ENCODE measurements around the gene RNF121.
"Not testable (repeated sequence)": the region's sequence is repeated elsewhere in the genome, so short reads cannot be mapped to it uniquely, and the experiment has no call there.

The RNF121 gene

GRCh38 chr11:71928737-71929443 lies at the start of gene RNF121:
Gene RNF121, plus strand, starts transcription at chr11:71929046. Its CDS starts 16 bp downstream, at chr11:71929062.
- no peak for DNase-seq

- not testable (repeated sequence) for DNase-seq
These were observed 43.0 kb upstream of the RNF121 start for GRCh38 chr11:71885806-71886205.

DNA sequence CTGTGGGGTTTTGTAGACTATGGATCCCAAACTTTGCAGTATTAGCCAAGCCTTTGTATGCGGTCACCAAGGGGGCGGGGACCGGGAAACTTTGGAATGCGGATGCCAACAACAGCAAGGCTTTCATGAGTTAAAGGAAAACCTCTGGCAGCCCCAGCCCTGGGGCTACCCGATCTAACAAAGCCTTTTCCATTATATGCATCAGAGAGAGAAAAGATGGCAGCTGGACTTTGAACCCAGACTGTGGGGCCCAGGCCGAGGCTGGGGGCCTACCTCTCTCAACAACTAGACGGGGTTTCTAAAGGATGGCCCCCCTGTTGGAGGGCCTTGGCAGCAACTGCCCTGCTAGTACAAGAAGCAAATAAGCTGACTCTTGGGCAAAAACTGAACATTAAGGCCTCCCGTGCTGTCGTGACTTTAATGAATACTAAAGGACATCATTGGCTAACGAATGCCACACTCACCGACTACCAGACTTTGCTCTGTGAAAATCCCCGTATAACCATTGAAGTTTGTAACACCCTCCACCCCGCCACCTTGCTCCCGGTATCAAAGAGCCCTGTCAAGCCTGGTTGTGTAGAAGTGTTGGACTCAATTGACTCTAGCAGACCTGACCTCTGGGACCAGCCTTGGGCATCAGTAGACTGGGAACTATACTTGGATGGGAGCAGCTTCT lies 40.4 kb upstream of the RNF121 start:
- not testable (repeated sequence) for DNase-seq

GRCh38 chr11:71889181-71889872 lies 39.5 kb upstream of the RNF121 start:
- not testable (repeated sequence) for DNase-seq

GRCh38 chr11:71895961-71896360 lies 32.9 kb upstream of the RNF121 start:
- no peak for DNase-seq

DNA sequence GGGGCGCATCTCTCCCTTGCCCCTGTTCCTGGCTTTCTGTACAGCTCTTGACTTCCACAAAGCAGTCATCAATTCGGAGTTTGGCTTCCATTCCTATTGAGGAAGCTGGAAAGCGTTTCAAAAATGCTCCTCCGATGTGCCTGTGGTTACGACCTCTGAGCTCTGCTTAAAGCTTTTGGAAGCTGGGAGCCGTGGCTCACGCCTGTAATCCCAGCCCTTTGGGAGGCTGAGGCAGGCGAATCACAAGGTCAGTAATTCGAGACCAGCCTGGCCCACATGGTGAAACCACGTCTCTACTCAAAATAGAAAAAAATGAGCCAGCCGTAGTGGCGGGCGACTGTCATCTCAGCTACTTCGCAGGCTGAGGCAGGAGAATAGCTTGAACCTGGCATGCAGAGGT lies 27.7 kb upstream of the RNF121 start:
- not testable (repeated sequence) for DNase-seq

GRCh38 chr11:71908218-71908617 lies 20.6 kb upstream of the RNF121 start:
- no peak for DNase-seq

- not testable (repeated sequence) for DNase-seq
These were observed 18.1 kb upstream of the RNF121 start for GRCh38 chr11:71910775-71911174.

GRCh38 chr11:71911321-71911985 lies 17.4 kb upstream of the RNF121 start:
- not testable (repeated sequence) for DNase-seq

DNA sequence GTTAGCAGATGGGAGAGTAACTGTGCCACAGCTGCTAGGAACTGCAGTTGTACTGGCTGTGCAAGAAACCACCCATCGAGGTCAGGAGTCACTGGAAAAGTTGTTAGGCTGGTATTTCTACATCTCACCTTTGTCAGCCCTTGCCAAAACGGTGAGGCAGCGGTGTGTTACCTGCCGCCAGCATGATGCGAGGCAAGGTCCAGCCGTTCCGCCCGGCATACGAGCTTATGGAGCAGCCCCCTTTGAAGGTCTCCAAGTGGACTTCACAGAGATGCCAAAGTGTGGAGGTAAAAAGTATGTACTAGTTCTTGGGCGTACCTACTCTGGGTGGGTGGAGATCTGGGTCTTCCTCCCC lies 16.9 kb upstream of the RNF121 start:
- DNase-seq, result not testable (repeated sequence)

DNA sequence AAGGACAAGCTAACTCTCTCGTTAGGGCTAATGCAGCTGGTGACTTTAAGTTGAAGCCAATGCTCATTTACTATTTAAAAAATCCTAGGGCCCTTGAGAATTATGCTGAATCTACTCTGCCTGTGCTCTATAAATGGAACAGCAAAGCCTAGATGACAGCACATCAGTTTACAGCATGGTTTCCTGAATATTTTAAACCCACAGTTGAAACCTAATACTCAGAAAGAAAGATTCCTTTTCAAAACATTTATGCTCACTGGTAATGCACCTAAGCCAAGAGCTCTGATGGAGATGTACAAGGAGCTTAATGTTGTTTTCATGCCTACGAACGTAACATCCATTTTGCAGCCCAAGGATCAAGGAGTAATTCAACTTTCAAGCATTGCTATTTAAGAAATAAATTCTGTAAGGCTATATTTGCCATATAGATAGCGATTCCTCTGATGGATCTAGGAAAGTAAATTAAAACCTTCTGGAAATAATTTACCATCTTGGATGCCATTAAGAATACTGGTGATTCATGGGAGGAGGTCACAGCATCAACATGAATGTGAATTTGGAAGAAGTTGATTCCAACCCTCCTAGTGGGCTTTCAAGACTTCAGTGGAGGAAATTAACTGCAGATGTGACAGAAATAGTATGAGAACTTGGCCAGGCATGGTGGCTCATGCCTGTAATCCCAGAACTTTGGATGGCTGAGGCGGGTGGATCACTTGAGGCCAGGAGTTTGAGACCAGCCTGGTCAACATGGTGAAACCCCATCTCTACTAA lies 14.9 kb upstream of the RNF121 start:
- no peak for DNase-seq

GRCh38 chr11:71914617-71915189 lies 14.1 kb upstream of the RNF121 start:
- no peak for DNase-seq

GRCh38 chr11:71917646-71918140 lies 11.2 kb upstream of the RNF121 start:
- DNase-seq, result no peak

- DNase-seq, result no peak
These were observed 768 bp upstream of the RNF121 start, which contains the start of gene XNDC1N for GRCh38 chr11:71927820-71928736. Gene XNDC1N, minus strand, starts transcription at chr11:71928594. Its CDS starts 5,241 bp downstream, at chr11:71923353.

GRCh38 chr11:71929491-71929890 lies 645 bp downstream of the RNF121 start:
- DNase-seq, result no peak

DNA sequence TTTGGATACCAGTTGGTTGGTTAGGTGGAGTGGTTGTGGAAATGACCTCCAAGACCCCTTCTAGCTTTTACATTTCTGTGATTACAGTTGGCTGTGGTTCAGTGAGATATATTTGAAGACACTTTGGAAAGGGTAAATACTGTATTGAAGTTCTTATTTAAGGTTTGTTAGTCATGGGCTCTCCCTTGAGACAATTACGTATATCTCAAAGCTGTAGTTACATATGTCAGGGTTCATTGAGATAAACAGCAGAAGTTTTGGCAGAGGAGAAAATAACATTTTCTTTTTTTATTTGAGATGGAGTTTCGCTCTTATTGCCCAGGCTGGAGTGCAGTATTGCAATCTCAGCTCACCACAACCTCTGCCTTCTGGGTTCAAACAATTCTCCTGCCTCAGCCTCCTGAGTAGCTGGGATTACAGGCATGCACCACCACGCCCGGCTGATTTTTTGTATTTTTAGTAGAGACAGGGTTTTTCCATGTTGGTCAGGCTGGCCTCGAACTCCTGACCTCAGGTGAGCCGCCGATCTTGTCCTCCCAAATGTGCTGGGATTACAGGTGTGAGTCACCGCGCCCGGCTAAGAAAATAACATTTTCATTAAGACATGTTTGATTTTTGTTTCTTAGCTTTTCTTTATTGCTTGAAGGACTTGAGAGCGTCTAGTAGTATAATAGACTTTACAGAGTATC lies 1.9 kb downstream of the RNF121 start:
- no peak for DNase-seq

DNA sequence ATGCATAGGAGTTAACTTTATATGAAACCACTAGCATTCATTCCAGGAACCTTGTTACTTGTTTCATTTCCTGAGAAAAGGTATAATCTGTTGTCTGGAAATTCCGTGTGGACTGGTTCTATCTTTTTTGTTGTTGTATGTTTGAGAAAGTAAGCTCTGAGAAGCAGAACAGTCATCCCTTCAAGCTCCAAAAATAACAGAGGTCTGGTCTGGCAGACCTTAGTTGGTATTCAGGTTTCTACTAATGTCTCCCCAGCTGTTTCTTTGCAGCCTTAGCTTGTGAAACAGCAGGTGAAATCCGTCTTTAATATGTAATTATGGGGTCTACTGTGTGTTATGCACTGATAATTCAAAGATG lies 2.4 kb downstream of the RNF121 start:
- DNase-seq, result no peak

- no peak for DNase-seq
These were observed 4.5 kb downstream of the RNF121 start for GRCh38 chr11:71933141-71933933.

GRCh38 chr11:71934213-71934612 lies 5.4 kb downstream of the RNF121 start:
- DNase-seq, result no peak

All from cortex of kidney (tissue), 1 donor.